Measurements from ENCODE around the gene MOCS1.

Gene MOCS1

GRCh38 chr6:39926668-39927067, 7.6 kb downstream of the MOCS1 start:
- no peak for DNase-seq (ENCODE audit: low read depth)
- H3K4me3 ChIP-seq (ENCODE audit: low read depth, low read length) = no peak overlapping the region
- no peak for TF ChIP-seq CTCF (IDR thresholded peaks at IDR 0.05; ENCODE audit: insufficient read depth, low read depth, low read length, missing control alignments)

- DNase-seq (ENCODE audit: low read depth) = no peak
- H3K4me3 ChIP-seq (ENCODE audit: low read depth, low read length) = no peak overlapping the region
- TF ChIP-seq CTCF (IDR thresholded peaks at IDR 0.05; ENCODE audit: insufficient read depth, low read depth, low read length, missing control alignments) = no peak
These were observed 8.4 kb downstream of the MOCS1 start for GRCh38 chr6:39925931-39926290.

GRCh38 chr6:39925191-39925930, 8.9 kb downstream of the MOCS1 start:
- TF ChIP-seq CTCF (IDR thresholded peaks at IDR 0.05; ENCODE audit: insufficient read depth, low read depth, low read length, missing control alignments) = no peak
- no peak for DNase-seq (ENCODE audit: low read depth)
- H3K4me3 ChIP-seq (ENCODE audit: low read depth, low read length) = no peak overlapping the region

- no peak overlapping the region for H3K4me3 ChIP-seq (ENCODE audit: low read depth, low read length)
- TF ChIP-seq CTCF (IDR thresholded peaks at IDR 0.05; ENCODE audit: insufficient read depth, low read depth, low read length, missing control alignments) = no peak
- no peak for DNase-seq (ENCODE audit: low read depth)
These were observed 10.0 kb downstream of the MOCS1 start for GRCh38 chr6:39924283-39924682.

GRCh38 chr6:39923861-39924260, 10.4 kb downstream of the MOCS1 start:
- no peak for TF ChIP-seq CTCF (IDR thresholded peaks at IDR 0.05; ENCODE audit: insufficient read depth, low read depth, low read length, missing control alignments)
- no peak for DNase-seq (ENCODE audit: low read depth)
- no peak overlapping the region for H3K4me3 ChIP-seq (ENCODE audit: low read depth, low read length)

GRCh38 chr6:39923394-39923793, 10.9 kb downstream of the MOCS1 start:
- no peak overlapping the region for H3K4me3 ChIP-seq (ENCODE audit: low read depth, low read length)
- TF ChIP-seq CTCF (IDR thresholded peaks at IDR 0.05; ENCODE audit: insufficient read depth, low read depth, low read length, missing control alignments) = no peak
- no peak for DNase-seq (ENCODE audit: low read depth)

GRCh38 chr6:39922821-39923220, 11.4 kb downstream of the MOCS1 start:
- no peak for DNase-seq (ENCODE audit: low read depth)
- TF ChIP-seq CTCF (IDR thresholded peaks at IDR 0.05; ENCODE audit: insufficient read depth, low read depth, low read length, missing control alignments) = no peak

More at GRCh38 chr6:39922821-39923220, 11.4 kb downstream of the MOCS1 start:
- H3K4me3 ChIP-seq (ENCODE audit: low read depth, low read length) = no peak overlapping the region
